ENCODE results near the gene ITGB8.

DNA sequence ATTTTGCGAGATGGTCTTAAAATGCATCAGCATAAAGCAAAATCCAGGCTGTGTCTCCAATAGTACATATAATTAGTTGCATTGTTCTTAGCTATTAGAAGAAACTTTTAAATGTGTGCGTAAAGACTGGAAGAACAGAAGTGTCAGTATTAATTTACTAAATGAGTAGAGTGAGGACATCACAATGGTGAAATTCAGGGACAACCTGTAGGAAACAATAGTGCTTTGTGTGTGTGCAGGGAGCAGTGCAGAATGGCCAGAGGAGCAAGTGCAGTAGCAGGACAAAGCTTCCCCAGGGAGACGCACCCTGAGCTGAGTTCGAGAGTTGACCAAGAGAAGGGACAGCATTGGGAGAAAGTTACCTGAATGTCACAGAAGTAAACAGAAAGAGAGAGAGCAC lies 13.7 kb downstream of the ITGB8 start:
- TF ChIP-seq GATA3 (IDR thresholded peaks at IDR 0.05; ENCODE audit: low read depth, low read length) (no peak), GATA2 (IDR thresholded peaks at IDR 0.05; ENCODE audit: low read depth, low read length) (no peak)

Data from SH-SY5Y (cell line).